SK-N-SH (cell line): Measurements from ENCODE around the gene FMN2. TPM values are rescaled to one million over a fixed set of nuclear protein-coding genes. Genes with fewer than 3 reads are reported as not detected.

Experiments used
- CTCF ChIA-PET: fragments of 300-600, 350-600 bp; formaldehyde crosslinking; extraction: SDS; loops from one replicate; lab custom pipeline; 2021; lab: Yijun Ruan, JAX
- POLR2A ChIA-PET: fragments of 350-600 bp; sonication (Branson Sonifier 250); formaldehyde crosslinking; extraction: SDS; loops from one replicate; lab custom pipeline; 2020; ENCODE audit warnings: antibody characterized with exemption, inconsistent platforms; lab: Yijun Ruan, JAX
- DNase-seq: peaks from one replicate; pipeline ENCODE4 v3.0.0; 2012
- H2AFZ ChIP-seq: fragments of 200-600 bp; sonication (generic); 2 replicates; pipeline ENCODE4 v1.8.1; 2016; ENCODE audit warnings: antibody characterized with exemption, mild to moderate bottlenecking, low read depth
- H3F3A ChIP-seq: fragments of 200-600 bp; sonication (generic); replicated peaks from 2 replicates; pipeline ENCODE3; 2016; ENCODE audit warnings: antibody characterized with exemption, mild to moderate bottlenecking; ENCODE audit not compliant: insufficient read depth
- H3K27ac ChIP-seq, 2 experiments: fragments of 200-500 bp in 1 of 2; fragments of 200-600 bp in 1 of 2; sonication (Bioruptor generic) in 1 of 2; sonication (generic), shearing (Covaris generic) in 1 of 2; 2 replicates each; pipeline versions ENCODE4 v1.5.1 to v1.6.1; 2014 to 2016; ENCODE audit warnings: low read depth in 2 of 2, inconsistent platforms in 1 of 2, low read length in 1 of 2, mild to moderate bottlenecking in 1 of 2, mixed read lengths in 1 of 2
- H3K27me3 ChIP-seq: fragments of 200-600 bp; sonication (generic), shearing (Covaris generic); 2 replicates; pipeline ENCODE4 v1.6.1; 2016; ENCODE audit warnings: mixed run types; ENCODE audit not compliant: insufficient read depth
- H3K36me3 ChIP-seq, 2 experiments: fragments of 200-500 bp in 1 of 2; fragments of 200-600 bp in 1 of 2; sonication (Bioruptor generic) in 1 of 2; sonication (generic) in 1 of 2; replicated peaks in 1 of 2; 2 replicates each; pipeline versions ENCODE3 to v1.5.1; 2014 to 2016; ENCODE audit warnings: low read length in 1 of 2, mild to moderate bottlenecking in 1 of 2; ENCODE audit not compliant: insufficient read depth in 2 of 2, control insufficient read depth in 1 of 2
- H3K4me1 ChIP-seq, 2 experiments: fragments of 200-500 bp in 1 of 2; fragments of 200-600 bp in 1 of 2; sonication (Bioruptor generic) in 1 of 2; sonication (generic), shearing (Covaris generic) in 1 of 2; 2 replicates each; pipeline versions ENCODE4 v1.5.1 to v1.6.1; 2014 to 2016; ENCODE audit warnings: low read depth in 1 of 2, low read length in 1 of 2, mixed run types in 1 of 2; ENCODE audit not compliant: insufficient read depth in 2 of 2, control insufficient read depth in 1 of 2
- H3K4me2 ChIP-seq: fragments of 200-600 bp; sonication (generic), shearing (Covaris generic); 2 replicates; pipeline ENCODE4 v1.6.1; 2017; ENCODE audit warnings: mixed run types
- H3K4me3 ChIP-seq, 2 experiments: fragments of 200-500 bp in 1 of 2; fragments of 200-600 bp in 1 of 2; sonication (Bioruptor generic) in 1 of 2; sonication (generic), shearing (Covaris generic) in 1 of 2; 2 replicates each; pipeline versions ENCODE4 v1.5.1 to v1.8.1; 2014 to 2016; ENCODE audit warnings: low read depth in 2 of 2, inconsistent platforms in 1 of 2, low read length in 1 of 2, mild to moderate bottlenecking in 1 of 2, mixed read lengths in 1 of 2, moderate library complexity in 1 of 2
- H3K79me2 ChIP-seq: fragments of 200-600 bp; sonication (generic); 2 replicates; pipeline ENCODE4 v1.8.1; 2017; ENCODE audit warnings: mild to moderate bottlenecking; ENCODE audit not compliant: insufficient read depth
- H3K9ac ChIP-seq: fragments of 200-600 bp; sonication (generic); 2 replicates; pipeline ENCODE4 v1.6.1; 2017; ENCODE audit warnings: mixed run types
- H3K9me2 ChIP-seq: fragments of 200-600 bp; sonication (generic); 2 replicates; pipeline ENCODE4 v1.6.1; 2017; ENCODE audit warnings: mixed run types
- H3K9me3 ChIP-seq: fragments of 200-600 bp; sonication (generic); 2 replicates; pipeline ENCODE4 v1.6.1; 2017; ENCODE audit warnings: mixed run types, mild to moderate bottlenecking, moderate library complexity
- H4K20me1 ChIP-seq: fragments of 200-600 bp; sonication (generic); 2 replicates; pipeline ENCODE4 v1.6.1; 2017; ENCODE audit warnings: mild to moderate bottlenecking, mixed run types; ENCODE audit not compliant: insufficient read depth
- CHD2 ChIP-seq: fragments of 150-350 bp; IDR thresholded peaks from 2 replicates; pipeline ENCODE4 v1.6.1; 2018; ENCODE audit warnings: low read length; ENCODE audit not compliant: partially characterized antibody
- ELF1 ChIP-seq: IDR thresholded peaks from 2 replicates; pipeline ENCODE4 v1.4.0; 2012
- EP300 ChIP-seq, 2 experiments: IDR thresholded peaks; 2 replicates each; pipeline versions ENCODE4 v1.4.0 to v1.6.1; 2012; ENCODE audit warnings: borderline replicate concordance in 1 of 2, low read depth in 1 of 2, low read length in 1 of 2
- EZH2phosphoT487 ChIP-seq: fragments of 200-600 bp; sonication (generic); IDR thresholded peaks from 2 replicates; pipeline ENCODE4 v1.6.1; 2017; ENCODE audit warnings: low read depth, mixed run types, mild to moderate bottlenecking, antibody characterized with exemption, moderate library complexity, borderline replicate concordance
- FOSL2 ChIP-seq: IDR thresholded peaks from 2 replicates; pipeline ENCODE4 v1.4.0; 2012; ENCODE audit warnings: low read depth, mild to moderate bottlenecking, moderate library complexity, borderline replicate concordance
- GABPA ChIP-seq: IDR thresholded peaks from 2 replicates; pipeline ENCODE4 v1.4.0; 2012; ENCODE audit warnings: low read depth, mild to moderate bottlenecking
- IRF3 ChIP-seq: fragments of 150-350 bp; IDR thresholded peaks from 2 replicates; pipeline ENCODE4 v1.6.1; 2016; ENCODE audit warnings: mild to moderate bottlenecking, low read depth, low read length
- JUND ChIP-seq: IDR thresholded peaks from 2 replicates; pipeline ENCODE4 v1.4.0; 2012
- NFIC ChIP-seq: IDR thresholded peaks from 2 replicates; pipeline ENCODE4 v1.4.0; 2012; ENCODE audit warnings: borderline replicate concordance
- RAD21 ChIP-seq: IDR thresholded peaks from 2 replicates; pipeline ENCODE4 v1.6.1; 2012; ENCODE audit warnings: mild to moderate bottlenecking, low read length
- RCOR1 ChIP-seq: fragments of 150-350 bp; IDR thresholded peaks from 2 replicates; pipeline ENCODE4 v1.6.1; 2017; ENCODE audit warnings: antibody characterized with exemption, low read length
- RFX5 ChIP-seq: IDR thresholded peaks from 2 replicates; pipeline ENCODE4 v1.6.1; 2012; ENCODE audit warnings: mild to moderate bottlenecking, improper control_type of control experiment, low read length
- RXRA ChIP-seq: IDR thresholded peaks from 2 replicates; pipeline ENCODE4 v1.4.0; 2012; ENCODE audit warnings: low read depth, mild to moderate bottlenecking, borderline replicate concordance
- SIN3A ChIP-seq: IDR thresholded peaks from 2 replicates; pipeline ENCODE4 v1.6.1; 2012; ENCODE audit warnings: low read depth, mild to moderate bottlenecking, low read length, moderate library complexity, borderline replicate concordance
- TCF12 ChIP-seq: IDR thresholded peaks from 2 replicates; pipeline ENCODE4 v1.4.0; 2012
- TEAD4 ChIP-seq: IDR thresholded peaks from 2 replicates; pipeline ENCODE4 v1.4.0; 2012; ENCODE audit warnings: mild to moderate bottlenecking, borderline replicate concordance; ENCODE audit not compliant: insufficient read depth
- USF1 ChIP-seq: IDR thresholded peaks from 2 replicates; pipeline ENCODE4 v1.4.0; 2012; ENCODE audit warnings: low read depth, borderline replicate concordance
- YY1 ChIP-seq: IDR thresholded peaks from 2 replicates; pipeline ENCODE4 v1.4.0; 2012; ENCODE audit warnings: low read depth, mild to moderate bottlenecking
- WGBS: methylation state at CpG from one replicate; pipeline ENCODE4 v1.1.6; 2017; ENCODE audit warnings: low lambda C conversion rate; 5-methylcytosine and 5-hydroxymethylcytosine counted together
- polyA plus RNA-seq, 3 experiments: library from polyadenylated mRNA; depleted of rRNA; stranded (reverse); fragments of >200 nt; gene quantifications; 2 replicates each; pipeline ENCODE4 v1.2.3, GENCODE V29; 2012

The FMN2 gene
- polyA plus RNA-seq, 1 of the 3 experiments (the other 2 are of a cell fraction): 7.2 TPM

- no peak for DNase-seq
Observed at GRCh38 chr1:240415532-240415931, 323.8 kb downstream of the FMN2 start.

GRCh38 chr1:240417317-240417716 is 325.6 kb downstream of the FMN2 start:
- Histone ChIP-seq H3K27me3 (no peaks in the 10 kb centered on the region), H3K9me3 (no peaks in the 10 kb centered on the region), H3F3A (peaks cover 41% of the 10 kb centered on the region), H4K20me1 (no peaks in the 10 kb centered on the region), H3K9ac (no peak overlapping the region; the same call in 1 of the 2 replicates), H3K4me2 (no peak overlapping the region), H2AFZ (no peak overlapping the region), H3K79me2 (peaks cover 22% of the 10 kb centered on the region), H3K9me2 (no peaks in the 10 kb centered on the region), H3K4me3 (no peak overlapping the region)
- peak; percentile 11 for DNase-seq
- POLR2A ChIA-PET: no interaction called here
- CTCF ChIA-PET: no interaction called here
- peak; percentile 55; the same call in 1 of the 2 replicates for TF ChIP-seq FOSL2
- peak; percentile 37; the same call in 1 of the 2 replicates for TF ChIP-seq TCF12
- peak; percentile 39; the same call in 1 of the 2 replicates for TF ChIP-seq JUND
- no peak for TF ChIP-seq YY1
- TF ChIP-seq, all 33 proteins: peak for 3
- H3K4me1 ChIP-seq: no peaks in the 10 kb centered on the region; a peak in 2 of 4 replicates
- WGBS: 15% methylated on average over 2 of the region's 2 CpGs
- peaks cover 0 to 20% of the 10 kb centered on the region in 2 experiments for H3K36me3 ChIP-seq
- peak overlapping the region; percentile 30 to 57; a peak in 3 of 4 replicates for H3K27ac ChIP-seq

More at GRCh38 chr1:240415532-240415931, 323.8 kb downstream of the FMN2 start:
- no peak overlapping the region for H3K9ac ChIP-seq
- no peaks in the 10 kb centered on the region for H3K9me3 ChIP-seq
- H3K4me1 ChIP-seq: no peaks in the 10 kb centered on the region; a peak in 2 of 4 replicates
- H3K4me3 ChIP-seq: no peak overlapping the region
- H3K36me3 ChIP-seq: peaks cover 0 to 23% of the 10 kb centered on the region in 2 experiments
- H3K9me2 ChIP-seq: no peaks in the 10 kb centered on the region
- peaks cover 23% of the 10 kb centered on the region for H3K79me2 ChIP-seq
- POLR2A ChIA-PET: no interaction called here
- H3K27me3 ChIP-seq: no peaks in the 10 kb centered on the region
- WGBS: 64% methylated on average over 4 of the region's 4 CpGs
- H3F3A ChIP-seq: peaks cover 41% of the 10 kb centered on the region
- TF ChIP-seq USF1 (no peak), NFIC (no peak), EZH2phosphoT487 (no peak), YY1 (no peak), EP300 (IDR thresholded peaks at IDR 0.05; ENCODE audit: borderline replicate concordance in 1 of 2, low read depth in 1 of 2, low read length in 1 of 2) (no peak), SIN3A (no peak), RAD21 (no peak)
- H2AFZ ChIP-seq: no peak overlapping the region
- no peak overlapping the region for H3K4me2 ChIP-seq
- CTCF ChIA-PET: no interaction called here
- peak overlapping the region in 1 of 2 experiments; percentile 14; a peak in 1 of 4 replicates for H3K27ac ChIP-seq
- no peaks in the 10 kb centered on the region for H4K20me1 ChIP-seq

- Histone ChIP-seq H3K9ac (no peak overlapping the region), H3F3A (peaks cover 23% of the 10 kb centered on the region), H3K36me3 (peaks cover 4 to 13% of the 10 kb centered on the region in 2 experiments), H3K4me3 (no peak overlapping the region), H3K27ac (no peak overlapping the region), H3K4me1 (no peaks in the 10 kb centered on the region; a peak in 2 of 4 replicates), H3K4me2 (no peak overlapping the region), H3K79me2 (peaks cover 32% of the 10 kb centered on the region), H2AFZ (no peak overlapping the region), H3K27me3 (no peaks in the 10 kb centered on the region), H4K20me1 (no peaks in the 10 kb centered on the region), H3K9me3 (no peaks in the 10 kb centered on the region), H3K9me2 (no peaks in the 10 kb centered on the region)
- 98% methylated on average over 5 of the region's 5 CpGs for WGBS
- ChIA-PET CTCF (interaction anchor here (1.5 kb wide), 1 partner anchor 22 kb away, joined by 3 read pairs; no protein-coding TSS in a partner anchor), POLR2A (no interaction called here)
- no peak for DNase-seq
- TF ChIP-seq TEAD4: no peak
- TF ChIP-seq ELF1: no peak
- no peak for TF ChIP-seq RFX5
- no peak for TF ChIP-seq YY1
- TF ChIP-seq SIN3A: no peak
- TF ChIP-seq IRF3: no peak
- no peak for TF ChIP-seq RXRA
- no peak for TF ChIP-seq GABPA
- no peak for TF ChIP-seq TCF12
- TF ChIP-seq RCOR1: no peak
- no peak for TF ChIP-seq USF1
- no peak for TF ChIP-seq CHD2
Observed at GRCh38 chr1:240420766-240421165, 329.1 kb downstream of the FMN2 start.
